ENCODE data around the gene ZNF274.
"Not testable (repeated sequence)": the region's sequence is repeated elsewhere in the genome, so short reads cannot be mapped to it uniquely, and the experiment has no call there.

The ZNF274 gene

DNA sequence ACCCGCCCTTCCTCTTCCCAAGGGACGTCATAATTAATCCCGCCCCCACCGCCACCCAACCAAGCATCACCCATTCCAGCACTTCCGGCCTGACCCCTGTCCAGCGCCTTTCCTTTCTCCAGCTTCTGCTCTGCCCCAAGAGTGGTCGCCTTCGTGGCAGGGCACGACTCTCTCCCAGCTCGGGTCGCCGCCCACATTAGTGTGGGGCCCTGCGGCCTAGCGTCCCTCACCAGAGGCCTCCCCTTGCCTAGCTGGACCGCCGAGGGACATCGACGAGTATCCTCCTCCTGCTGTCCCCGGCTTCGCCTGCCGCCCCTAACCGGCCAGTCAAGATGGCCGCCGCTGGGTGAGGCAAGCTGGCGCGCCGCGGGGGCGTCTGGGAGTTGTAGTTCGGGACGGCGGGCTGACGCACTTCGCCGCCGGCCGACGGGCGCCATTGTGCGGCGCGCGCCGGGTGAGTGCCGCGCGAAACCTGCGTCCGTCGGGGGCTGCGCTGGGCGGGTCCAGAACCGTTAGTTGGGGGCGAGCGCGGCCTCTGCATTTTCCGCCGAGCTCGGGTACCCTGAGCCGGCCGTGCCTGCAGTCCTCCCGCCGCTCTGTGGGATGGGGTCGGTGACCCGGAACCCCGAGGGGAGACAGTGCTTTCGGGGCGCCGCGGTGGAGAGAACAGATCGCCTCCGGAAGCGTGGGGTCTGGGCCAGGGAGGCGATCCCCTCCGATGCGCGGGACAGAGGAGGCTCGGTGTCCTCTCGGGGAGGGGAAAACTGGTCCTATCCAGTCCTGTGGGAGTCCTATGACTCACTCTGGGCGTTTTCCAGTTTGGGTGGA lies at the start of gene ZNF274:
Gene ZNF274, plus strand, starts transcription at position 73 of the 828 bp plus-strand sequence. CDS start 905 bp downstream, outside the sequence.
- TF ChIP-seq, protein P1, sequence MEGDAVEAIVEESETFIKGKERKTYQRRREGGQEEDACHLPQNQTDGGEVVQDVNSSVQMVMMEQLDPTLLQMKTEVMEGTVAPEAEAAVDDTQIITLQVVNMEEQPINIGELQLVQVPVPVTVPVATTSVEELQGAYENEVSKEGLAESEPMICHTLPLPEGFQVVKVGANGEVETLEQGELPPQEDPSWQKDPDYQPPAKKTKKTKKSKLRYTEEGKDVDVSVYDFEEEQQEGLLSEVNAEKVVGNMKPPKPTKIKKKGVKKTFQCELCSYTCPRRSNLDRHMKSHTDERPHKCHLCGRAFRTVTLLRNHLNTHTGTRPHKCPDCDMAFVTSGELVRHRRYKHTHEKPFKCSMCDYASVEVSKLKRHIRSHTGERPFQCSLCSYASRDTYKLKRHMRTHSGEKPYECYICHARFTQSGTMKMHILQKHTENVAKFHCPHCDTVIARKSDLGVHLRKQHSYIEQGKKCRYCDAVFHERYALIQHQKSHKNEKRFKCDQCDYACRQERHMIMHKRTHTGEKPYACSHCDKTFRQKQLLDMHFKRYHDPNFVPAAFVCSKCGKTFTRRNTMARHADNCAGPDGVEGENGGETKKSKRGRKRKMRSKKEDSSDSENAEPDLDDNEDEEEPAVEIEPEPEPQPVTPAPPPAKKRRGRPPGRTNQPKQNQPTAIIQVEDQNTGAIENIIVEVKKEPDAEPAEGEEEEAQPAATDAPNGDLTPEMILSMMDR (conservative IDR thresholded peaks at IDR 0.05; ENCODE audit: low read depth, low read length) = no peak
- H3K4me3 ChIP-seq (ENCODE audit: low read length) = peak within 1 kb of the TSS; percentile 81
- DNase-seq (ENCODE audit: low read depth) = peak; percentile 68

DNA sequence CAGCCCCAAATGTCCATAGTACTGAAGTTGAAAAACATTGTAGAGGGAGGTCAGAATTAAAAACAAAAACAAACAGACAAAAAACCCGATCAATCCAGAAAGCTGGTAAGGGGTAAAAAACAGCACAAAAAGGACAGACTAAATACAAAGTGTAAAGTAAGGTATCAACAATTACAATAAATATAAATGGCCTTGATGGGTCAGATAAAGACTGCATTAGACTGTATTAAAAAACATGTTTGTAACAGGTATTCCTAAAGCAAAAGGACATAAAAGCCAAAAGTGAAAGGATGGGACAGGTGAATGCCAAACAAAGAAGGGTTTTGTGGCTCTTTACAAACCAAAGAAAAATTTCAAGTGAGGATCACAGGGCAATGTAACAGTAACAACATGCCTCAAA lies 48.6 kb upstream of the ZNF274 start:
- TF ChIP-seq, protein P1 (conservative IDR thresholded peaks at IDR 0.05; ENCODE audit: low read depth, low read length) = no peak
- no peak overlapping the region for H3K4me3 ChIP-seq (ENCODE audit: low read length)
- no peak for DNase-seq (ENCODE audit: low read depth)

DNA sequence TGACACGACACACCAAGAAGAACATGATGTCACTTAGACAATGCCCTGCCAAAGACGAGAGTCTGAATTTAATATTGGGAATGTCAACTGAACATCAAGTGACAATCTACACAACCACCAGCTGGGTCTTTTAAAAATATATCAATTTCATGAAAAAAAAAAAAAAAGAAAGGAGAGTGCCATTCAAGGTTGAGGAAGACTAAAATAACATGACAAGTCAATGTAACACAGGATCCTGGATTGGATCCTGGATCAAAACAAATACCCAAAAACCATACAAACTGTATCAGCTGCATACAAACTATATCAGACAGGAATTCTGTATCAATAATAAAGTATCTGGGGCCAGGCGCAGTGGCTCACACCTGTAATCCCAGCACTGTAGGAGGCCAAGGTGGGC lies 37.0 kb upstream of the ZNF274 start:
- H3K4me3 ChIP-seq (ENCODE audit: low read length) = no peak overlapping the region
- no peak for DNase-seq (ENCODE audit: low read depth)
- TF ChIP-seq, protein P1 (conservative IDR thresholded peaks at IDR 0.05; ENCODE audit: low read depth, low read length) = no peak

DNA sequence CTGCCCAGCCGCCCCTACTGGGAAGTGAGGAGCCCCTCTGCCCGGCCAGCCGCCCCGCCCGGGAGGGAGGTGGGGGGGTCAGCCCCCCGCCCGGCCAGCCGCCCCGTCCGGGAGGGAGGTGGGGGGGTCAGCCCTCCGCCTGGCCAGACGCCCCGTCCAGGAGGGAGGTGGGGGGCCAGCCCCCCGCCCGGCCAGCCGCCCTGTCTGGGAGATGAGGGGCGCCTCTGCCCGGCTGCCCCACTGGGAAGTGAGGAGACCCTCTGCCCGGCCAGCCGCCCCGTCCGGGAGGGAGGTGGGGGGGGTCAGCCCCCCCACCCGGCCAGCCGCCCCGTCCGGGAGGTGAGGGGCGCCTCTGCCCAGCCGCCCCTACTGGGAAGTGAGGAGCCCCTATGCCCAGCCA lies 35.4 kb upstream of the ZNF274 start:
- H3K4me3 ChIP-seq (ENCODE audit: low read length); DNase-seq (ENCODE audit: low read depth): not testable (repeated sequence)

DNA sequence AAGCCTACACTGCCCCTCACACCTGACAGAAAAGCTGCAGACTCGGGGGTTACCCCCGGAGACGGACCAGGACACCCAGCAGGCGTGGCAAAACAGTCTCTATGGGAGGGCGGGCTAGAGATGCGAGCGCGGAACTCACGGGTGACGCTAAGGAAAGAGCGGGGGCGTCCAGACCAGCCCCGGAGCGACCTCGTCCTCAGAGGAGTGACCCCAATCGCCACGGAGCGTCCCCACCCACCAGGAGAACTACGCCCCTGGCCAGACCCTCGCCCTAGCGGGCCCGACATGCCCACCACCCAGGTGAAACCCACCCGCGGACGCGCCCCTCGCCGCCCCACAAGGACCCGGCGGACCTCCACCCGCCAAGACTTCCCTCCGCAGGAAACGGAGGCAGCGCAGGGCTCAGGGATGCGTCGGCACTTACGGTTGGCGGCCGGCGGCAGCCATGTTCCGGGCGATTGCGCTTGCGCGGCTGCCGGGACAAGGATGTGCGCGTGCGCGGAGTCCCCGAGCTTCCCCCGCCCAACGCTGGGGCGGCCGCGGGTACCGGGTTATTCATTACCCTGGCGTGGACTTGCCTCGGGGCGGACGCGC lies 32.4 kb upstream of the ZNF274 start, which contains the start of gene ZNF329:
Gene ZNF329, minus strand, starts transcription at position 462 of the 594 bp plus-strand sequence. CDS start 21,286 bp downstream, outside the sequence.
- TF ChIP-seq, protein P1 (conservative IDR thresholded peaks at IDR 0.05; ENCODE audit: low read depth, low read length) = no peak
- peak; percentile 33 for DNase-seq (ENCODE audit: low read depth)
- H3K4me3 ChIP-seq (ENCODE audit: low read length) = peak within 1 kb of the TSS; percentile 94

DNA sequence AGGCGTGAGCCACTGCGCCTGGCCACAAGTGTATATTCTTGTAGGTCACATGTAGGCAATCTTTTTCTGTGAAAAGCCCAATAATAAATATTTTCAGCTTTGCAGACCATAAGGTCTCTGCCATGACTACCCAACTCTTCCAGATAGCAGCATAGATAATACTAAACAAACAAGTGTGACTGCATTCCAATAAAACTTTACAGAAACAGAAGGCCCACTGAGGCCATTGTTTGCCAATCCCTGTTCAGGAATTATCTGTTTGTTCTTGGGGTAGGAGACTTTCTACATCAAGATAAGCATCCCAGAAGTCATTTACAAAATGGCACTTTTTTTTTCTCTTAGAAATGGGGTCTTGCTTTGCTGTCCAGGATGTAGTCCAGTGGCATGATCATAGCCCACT lies 29.5 kb upstream of the ZNF274 start:
- TF ChIP-seq, protein P1 (conservative IDR thresholded peaks at IDR 0.05; ENCODE audit: low read depth, low read length) = no peak
- H3K4me3 ChIP-seq (ENCODE audit: low read length) = no peak overlapping the region
- DNase-seq (ENCODE audit: low read depth) = no peak

DNA sequence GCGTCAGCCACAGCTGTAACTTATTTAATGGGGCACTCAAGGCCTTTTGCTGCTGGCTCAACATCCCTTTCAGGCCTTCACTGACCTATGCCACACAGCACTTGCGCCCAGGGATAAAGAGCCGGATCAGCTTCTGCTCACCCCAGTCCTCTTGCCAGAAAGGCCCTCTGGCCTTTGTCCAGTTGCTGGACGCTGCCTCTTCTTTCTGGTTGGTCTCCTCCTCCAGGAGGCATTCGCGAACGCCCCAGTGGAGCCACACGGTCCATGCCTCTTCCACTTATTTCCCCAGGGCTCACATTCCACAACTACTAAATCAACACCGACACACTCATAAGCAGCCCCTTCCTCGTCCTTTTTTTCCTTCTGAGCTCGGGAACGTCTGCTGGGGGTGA lies 28.6 kb upstream of the ZNF274 start:
- TF ChIP-seq, protein P1 (conservative IDR thresholded peaks at IDR 0.05; ENCODE audit: low read depth, low read length) = no peak
- H3K4me3 ChIP-seq (ENCODE audit: low read length) = peak overlapping the region; percentile 78
- DNase-seq (ENCODE audit: low read depth) = no peak

Data from retinal pigment epithelial cell (primary cell).